Renal cortical epithelial cell (primary cell): Measurements from ENCODE around the gene CYSRT1. TPM values are rescaled to one million over a fixed set of nuclear protein-coding genes. Genes with fewer than 3 reads are reported as not detected.
A peak's percentile ranks its signal among the peaks of the same experiment; 100 is the strongest.

Experiments
- DNase-seq: peaks from one replicate; pipeline ENCODE4 v3.0.0-alpha.2; 2011; ENCODE audit warnings: low read depth
- total RNA-seq: library from RNA; depleted of rRNA; stranded (reverse); fragments of >200 nt; gene quantifications from 2 replicates; pipeline ENCODE4 v1.2.3, GENCODE V29; 2014

Gene CYSRT1
- total RNA-seq, 1 donor from 2014 or later: 0.20 TPM

DNA sequence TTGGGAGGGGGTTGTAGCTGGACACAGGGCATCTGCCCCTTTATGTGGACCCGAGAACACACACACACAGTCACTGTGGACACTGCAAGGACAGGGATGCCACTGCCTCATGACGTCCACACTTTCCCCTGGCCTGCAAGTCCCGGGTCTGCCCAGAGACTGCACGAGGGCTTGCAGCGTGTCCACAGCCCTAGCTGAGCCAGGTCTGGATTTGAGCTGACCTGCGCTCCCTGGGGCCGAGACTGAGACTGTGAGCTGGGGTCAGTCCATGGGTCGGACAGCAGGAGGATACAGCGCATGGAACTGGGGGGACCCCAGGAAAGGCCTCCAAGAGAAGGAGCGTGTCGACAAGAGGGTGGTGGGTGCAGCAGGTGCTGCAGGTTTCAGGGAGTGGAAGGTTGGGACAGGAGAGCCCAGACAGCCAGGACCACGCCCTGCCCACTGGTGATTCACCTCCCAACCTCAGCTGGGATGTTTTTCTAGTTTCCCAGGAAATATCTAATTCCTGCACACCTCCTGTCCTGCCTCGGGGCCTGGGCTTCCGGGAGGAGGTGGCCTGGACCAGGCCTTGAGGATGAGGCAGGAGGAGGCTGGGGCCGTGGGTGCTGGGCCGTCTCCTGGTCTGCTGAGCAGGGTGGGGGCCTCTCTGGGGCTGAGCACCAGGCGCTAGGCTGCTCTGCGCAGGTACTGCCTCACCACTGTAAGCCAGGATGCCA, 1.5 kb downstream of the CYSRT1 start:
- peak; percentile 42 for DNase-seq

DNA sequence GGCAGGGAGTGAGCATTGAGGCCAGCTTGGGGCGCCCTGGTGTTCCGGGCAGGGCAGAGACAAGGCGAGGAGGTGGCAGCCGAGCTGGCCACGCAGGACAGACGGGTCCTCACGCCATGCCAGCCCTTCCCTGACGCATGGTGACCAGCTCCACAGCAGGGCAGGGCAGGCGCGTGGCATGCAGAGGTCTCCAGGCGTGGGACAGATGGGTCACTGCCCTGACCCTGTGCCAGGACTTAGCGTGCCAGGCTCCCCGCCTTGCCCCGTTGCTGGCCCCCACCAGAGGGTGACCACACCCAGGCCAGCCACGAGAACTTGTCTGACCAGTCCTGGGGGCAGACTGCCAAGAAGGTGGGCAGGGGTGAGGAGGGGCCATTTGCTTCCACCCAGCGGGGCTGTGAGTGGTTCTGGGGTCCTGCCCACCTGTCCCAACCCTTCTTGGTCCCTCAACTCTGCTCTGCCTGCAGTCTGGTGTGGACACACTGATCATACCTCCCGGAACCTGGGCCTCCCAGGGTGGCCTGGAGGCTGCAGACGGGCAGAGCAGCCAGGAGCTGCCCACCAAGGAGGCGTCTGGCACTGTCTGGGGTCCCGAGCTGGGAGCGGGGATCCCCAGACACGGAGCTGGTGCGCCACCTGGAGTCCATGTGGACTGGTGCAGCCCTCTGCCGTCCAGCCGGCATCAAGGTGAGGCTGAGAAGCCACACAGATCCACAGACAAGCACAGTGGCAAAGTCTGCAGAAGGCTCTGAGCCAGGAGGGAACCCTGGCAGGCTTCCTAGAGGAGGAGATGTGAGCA, 2.3 kb downstream of the CYSRT1 start, which contains the start of gene RNF224:
Gene RNF224 (plus strand): TSS at position 449 of the 799 bp plus-strand sequence. CDS start 834 bp downstream, outside the sequence.
- DNase-seq: peak; percentile 50

DNA sequence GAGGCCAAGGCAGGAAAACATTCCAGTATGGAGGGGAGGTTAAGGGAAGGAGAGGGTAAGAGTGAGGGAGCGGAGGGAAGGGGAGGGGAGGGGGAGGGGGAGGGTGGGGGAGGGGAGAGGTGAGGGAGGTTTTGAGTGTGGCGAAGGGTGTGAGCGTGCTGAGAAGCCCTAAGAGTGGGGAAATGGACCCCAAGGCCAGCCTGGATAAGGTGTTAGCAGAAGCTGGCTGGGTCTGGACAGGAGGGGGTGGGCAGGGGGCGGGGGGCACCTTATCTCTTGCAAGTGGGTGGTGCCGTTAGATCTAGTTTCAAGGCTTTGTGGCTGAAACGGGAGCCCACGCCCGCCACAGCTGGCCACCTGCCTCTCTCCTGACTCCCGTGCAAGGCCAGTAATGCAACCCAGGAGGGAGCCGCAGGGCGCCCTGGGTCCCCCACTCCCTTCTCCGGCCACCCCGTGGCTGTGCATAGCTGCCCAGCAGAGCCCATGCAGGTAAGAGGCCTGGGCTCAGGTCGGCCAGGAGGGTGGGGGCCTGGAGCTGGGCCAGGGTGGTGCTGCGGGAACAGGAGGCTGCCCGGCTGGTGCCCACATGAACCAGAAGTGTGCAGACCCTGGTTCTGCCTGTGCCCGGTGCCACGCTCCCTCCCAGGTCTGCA, 3.0 kb downstream of the CYSRT1 start:
- DNase-seq: no peak

DNA sequence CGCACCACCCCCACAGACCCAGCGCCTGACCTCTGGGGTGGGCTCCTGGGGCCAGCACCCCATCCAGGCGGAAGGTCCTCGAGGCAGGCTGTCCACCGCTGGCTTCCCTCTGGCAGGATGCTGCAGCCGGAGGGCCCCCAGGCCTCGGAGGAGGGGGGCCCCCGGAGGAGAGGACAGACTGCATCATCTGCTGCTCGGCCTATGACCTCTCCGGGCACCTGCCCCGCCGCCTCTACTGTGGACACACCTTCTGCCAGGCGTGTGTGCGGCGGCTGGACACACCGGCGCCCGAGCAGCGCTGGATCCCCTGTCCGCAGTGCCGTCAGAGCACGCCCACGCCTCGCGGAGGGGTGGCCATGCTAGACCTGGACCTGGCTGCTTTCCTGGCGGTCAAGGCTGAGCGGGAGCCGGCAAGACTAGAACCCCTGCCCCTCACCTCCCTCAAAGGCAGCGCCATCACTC, 3.6 kb downstream of the CYSRT1 start:
- no peak for DNase-seq

DNA sequence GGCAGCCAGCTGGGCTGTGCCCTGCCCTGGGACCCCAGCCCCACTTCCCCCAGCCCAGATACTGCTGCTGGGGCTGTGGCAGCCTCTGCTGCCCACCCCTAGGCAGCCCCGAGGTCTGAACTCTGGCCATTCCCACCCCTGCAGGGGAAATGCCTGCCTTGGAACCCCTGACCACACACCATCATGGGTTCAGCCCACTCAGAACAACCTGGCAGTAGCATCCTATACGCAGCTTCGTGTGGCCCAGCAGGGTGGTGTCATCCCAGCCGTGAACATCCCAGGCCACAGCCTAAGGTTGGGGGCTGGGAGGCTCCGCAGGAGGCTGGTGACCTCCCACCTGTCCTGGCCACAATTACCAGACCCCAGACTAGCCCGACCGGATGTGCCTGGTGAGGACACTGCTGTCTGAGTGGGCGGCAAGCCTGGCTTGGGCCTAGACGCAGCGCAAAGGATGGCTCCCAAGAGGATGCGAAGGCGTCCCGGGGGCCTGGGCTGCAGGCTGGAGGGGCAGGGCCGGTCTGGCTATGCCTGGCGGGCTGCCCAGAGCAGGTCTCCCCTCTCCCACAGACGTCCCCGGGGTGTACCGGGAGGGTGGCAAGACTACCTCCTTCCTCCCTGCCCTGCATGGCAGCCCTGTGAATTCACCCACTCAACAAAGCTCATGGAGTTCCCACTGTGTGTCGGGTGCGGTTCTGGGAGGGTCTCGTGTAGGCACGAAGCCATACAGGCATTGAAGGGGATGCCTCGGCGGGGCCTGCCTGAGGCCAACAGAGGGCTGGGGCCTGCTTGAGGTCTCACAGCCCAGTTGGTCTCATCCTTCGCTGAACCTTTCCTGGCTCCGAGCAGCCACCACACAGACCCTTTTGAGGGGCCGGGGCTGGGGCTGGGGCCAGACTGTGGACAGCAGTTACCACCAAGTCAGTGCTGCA, 4.3 kb downstream of the CYSRT1 start:
- no peak for DNase-seq

DNA sequence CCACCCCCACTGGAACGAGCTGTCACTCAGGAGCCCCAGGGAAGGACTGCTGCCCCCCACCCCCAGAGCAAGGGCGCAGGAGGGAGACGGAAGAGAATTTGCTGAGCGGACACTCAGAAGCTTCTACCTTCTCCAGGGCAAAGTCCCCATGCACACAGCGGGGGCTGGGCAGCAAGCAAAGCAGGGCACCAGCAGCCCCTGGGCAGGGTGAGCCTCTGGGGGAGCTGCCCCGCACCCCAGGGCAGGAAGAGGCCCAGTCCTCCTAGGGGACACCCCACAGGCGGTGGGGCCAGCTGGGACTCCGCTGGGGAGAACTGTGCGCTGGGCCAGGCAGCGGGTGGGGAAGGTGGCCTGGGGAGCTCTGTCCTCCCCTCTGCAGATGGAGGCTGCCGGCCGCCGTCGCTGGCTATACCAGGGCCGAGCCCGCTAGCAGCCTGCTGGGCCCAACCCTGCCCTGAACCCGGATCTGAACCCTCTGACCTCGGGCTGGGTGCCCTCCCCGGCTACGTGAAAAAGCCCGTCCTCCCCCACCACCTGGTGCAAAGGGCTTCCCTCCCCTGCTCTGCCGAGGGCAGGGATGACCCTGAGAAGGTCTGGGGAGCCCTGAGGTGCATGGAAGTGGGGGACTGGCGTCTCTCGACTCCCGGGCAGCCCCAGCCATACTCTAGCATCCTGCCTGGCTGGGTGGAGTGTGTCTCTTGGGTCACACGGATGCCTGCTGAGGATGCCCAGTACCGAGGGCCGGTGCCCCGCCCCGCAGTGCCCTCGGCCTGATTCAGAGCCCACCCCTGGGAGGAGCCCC, 5.1 kb downstream of the CYSRT1 start:
- no peak for DNase-seq

DNA sequence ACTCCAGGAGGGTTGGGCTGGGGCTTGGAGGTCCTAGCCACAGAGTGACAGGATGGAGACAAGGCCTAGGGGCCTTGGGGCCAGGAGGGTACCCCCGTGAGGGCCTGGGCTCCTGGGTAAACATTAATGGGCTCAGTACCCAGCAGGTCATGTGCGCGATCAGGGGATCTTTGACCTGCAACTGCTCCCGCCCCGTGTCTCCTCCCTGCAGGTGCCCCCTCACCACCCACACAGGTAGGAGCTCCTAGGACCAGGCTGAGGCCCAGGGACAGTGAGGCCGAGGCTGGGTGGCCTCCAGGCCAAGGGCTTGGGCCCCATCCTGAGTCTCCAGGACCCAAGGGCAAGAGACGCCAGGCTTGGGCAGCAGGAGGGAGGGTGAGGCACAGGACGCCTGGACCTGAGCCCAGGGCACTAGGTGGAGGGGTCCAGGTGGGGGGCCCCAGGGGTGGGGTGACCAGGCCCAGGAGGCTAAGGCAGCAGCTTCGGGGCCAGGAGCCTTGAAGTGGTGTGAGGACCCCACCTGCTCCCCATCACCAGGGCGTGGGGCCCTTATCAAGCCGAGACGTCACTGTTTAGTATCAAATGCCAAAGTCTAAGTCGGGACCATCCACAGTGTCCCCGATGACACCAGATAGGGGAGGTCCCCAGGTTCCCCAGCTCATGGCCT, 5.9 kb downstream of the CYSRT1 start, which contains the start of gene SLC34A3:
Gene SLC34A3 (plus strand): TSS at position 197 of the 667 bp plus-strand sequence. CDS start 802 bp downstream, outside the sequence.
- DNase-seq: no peak

DNA sequence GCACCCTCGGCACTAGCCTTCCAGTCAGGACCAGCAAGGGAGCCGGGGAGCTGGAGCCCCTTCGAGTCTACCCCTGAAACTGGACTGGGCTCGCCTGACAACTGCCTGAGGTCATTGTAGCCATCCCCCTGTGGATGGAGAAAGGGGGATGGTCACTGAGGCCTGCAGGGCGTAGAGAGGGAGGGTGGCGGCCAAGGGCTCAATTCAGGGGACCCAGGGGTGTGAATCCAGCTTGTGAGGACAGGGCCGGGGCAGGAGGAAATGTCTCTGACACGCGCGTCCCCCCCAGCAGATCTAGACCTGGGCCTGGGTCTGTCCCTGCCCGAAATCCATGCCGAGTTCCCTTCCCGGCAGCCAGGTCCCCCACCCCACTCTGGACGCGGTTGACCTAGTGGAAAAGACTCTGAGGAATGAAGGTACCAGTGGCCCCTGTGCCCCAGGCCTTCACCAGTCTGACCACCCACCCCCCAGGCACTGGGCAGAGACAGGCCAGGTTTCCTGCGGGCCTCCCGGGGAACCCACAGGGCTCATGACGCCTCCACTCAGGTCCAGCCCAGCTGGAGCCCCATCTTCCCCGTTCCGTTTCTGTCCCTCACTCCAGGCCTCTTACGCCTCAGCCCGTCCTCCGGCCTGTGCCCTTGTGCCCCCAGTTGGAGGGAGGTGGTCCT, 6.5 kb downstream of the CYSRT1 start:
- DNase-seq: no peak

DNA sequence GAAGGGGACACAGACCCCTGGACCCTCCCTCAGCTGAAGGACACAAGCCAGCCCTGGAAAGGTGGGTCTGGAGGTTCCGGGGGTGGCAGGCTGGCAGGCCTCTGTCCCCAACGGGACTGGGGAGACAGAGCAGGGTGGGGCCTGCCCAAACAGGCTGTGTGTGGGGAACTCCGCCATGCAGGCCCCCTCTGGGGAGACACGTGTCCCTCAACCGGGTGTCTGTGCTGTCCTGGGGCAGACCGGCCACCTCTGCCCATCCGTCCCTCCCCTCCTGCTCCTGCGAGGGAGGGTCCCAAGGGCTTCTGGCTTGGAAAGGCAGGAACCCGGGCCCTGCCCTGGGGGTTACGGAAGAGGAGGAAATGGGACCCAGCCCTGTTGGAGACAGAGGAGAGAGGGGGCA, 7.1 kb downstream of the CYSRT1 start:
- no peak for DNase-seq

DNA sequence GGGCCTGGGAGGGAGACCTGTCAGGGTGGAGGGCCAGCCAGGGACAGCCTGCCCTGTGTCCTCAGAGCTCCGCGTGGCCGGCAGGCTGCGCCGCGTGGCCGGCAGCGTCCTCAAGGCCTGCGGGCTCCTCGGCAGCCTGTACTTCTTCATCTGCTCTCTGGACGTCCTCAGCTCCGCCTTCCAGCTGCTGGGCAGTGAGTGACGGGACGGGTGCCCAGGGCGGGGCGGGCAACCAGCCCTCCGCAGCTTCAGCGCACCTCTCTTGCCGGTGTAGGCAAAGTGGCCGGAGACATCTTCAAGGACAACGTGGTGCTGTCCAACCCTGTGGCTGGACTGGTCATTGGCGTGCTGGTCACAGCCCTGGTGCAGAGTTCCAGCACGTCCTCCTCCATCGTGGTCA, 7.5 kb downstream of the CYSRT1 start:
- DNase-seq: no peak

DNA sequence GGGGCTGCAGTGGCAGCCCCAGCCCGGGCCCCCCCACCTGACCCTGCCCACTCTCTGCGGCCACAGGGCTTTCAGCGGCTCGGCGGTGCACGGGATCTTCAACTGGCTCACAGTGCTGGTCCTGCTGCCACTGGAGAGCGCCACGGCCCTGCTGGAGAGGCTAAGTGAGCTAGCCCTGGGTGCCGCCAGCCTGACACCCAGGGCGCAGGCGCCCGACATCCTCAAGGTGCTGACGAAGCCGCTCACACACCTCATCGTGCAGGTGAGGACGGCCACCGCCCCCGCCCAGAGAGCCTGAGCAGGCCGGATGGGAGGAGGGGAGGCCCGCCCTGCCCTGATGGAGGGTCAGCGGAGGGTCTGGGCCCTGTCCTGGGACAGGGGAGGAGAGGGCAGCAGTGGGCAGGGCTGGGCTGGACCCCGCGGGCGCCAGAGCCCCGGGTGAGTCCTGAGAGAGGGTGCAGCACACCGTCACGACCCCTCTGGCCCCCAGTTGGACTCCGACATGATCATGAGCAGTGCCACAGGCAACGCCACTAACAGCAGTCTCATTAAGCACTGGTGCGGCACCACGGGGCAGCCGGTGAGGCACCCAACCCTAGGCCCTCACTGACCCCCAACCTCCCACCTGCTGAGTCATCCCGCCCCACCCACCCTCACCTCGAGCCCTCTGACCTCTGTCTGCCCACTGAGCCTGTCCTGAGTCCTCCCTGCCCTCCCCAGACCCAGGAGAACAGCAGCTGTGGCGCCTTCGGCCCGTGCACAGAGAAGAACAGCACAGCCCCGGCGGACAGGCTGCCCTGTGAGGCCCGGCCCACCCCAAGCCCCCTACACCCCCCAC, 8.4 kb downstream of the CYSRT1 start:
- DNase-seq: no peak

DNA sequence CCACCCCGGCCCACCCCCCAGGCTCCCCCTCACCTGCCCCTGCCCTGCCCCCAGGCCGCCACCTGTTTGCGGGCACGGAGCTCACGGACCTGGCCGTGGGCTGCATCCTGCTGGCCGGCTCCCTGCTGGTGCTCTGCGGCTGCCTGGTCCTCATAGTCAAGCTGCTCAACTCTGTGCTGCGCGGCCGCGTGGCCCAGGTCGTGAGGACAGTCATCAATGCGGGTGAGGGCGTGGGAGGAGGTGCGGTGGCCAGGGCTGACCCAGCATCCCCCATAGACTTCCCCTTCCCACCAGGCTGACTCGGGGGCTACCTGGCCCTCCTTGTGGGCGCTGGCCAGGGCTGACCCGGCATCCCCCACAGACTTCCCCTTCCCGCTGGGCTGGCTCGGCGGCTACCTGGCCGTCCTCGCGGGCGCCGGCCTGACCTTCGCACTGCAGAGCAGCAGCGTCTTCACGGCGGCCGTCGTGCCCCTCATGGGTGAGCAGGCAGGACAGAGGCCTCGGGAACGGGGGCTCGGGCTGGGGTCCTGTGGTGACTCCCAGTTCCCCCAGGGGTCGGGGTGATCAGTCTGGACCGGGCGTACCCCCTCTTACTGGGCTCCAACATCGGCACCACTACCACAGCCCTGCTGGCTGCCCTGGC, 9.2 kb downstream of the CYSRT1 start:
- DNase-seq: no peak

DNA sequence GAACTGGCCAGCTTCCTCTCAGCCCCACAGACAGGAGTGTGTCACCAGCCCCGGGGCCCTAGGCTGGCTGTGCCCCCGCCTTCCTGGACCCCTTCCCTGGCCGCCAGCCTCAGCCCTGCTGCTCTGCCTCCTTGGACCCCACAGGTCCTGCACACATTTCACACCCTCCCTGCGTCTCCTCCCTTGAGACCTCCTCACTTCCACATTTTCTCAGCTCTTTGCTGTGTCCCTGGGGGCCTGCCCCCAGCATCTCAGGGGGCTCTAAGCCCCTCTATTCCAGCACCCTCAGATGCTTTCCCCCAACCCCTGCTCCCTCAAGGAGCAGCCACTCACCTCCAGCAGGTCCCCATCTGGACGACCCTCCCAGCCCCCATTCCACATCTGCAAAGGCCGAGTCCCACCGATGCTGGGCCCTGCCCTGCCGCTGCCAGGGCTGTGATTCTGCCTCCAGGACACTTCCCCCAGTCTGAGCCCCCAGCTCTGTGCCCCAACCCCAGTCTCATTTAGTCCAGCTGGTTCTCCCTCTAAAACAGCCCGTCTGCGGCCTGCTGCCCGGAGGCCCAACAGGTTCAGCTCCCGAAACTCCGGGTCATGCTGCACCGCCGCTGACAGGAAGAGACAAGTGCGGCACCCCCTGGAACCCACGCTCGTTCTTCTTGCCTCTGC, 9.9 kb downstream of the CYSRT1 start:
- DNase-seq: no peak

DNA sequence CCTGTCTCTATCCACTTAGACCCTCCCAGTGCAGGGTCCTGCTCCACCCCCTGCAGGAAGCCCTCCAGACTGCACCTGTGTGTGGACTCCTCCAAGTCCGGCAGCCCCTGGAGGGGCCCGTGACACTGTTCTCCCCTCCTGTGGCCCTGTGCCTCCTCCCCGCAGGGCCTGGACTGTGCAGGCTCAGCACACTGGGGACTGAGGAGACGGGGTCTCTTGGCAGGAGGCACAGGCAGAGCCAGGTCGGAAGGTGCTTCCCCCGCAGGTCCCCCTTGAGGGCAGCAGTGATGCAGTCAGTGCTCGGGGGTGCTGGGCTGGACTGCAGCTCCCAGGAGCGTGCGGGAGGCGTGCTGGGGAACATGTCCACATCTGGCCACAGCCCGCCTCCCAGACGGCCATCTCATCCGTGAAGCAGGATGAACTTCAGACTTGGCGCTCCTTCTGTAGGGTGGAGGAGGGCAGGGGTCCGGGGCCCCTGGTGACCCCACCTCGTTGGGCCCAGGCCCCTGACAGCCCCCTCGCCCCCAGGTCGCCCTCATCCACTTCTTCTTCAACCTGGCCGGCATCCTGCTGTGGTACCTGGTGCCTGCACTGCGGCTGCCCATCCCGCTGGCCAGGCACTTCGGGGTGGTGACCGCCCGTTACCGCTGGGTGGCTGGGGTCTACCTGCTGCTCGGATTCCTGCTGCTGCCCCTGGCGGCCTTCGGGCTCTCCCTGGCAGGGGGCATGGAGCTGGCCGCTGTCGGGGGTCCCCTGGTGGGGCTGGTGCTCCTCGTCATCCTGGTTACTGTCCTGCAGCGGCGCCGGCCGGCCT, 10.7 kb downstream of the CYSRT1 start:
- no peak for DNase-seq

DNA sequence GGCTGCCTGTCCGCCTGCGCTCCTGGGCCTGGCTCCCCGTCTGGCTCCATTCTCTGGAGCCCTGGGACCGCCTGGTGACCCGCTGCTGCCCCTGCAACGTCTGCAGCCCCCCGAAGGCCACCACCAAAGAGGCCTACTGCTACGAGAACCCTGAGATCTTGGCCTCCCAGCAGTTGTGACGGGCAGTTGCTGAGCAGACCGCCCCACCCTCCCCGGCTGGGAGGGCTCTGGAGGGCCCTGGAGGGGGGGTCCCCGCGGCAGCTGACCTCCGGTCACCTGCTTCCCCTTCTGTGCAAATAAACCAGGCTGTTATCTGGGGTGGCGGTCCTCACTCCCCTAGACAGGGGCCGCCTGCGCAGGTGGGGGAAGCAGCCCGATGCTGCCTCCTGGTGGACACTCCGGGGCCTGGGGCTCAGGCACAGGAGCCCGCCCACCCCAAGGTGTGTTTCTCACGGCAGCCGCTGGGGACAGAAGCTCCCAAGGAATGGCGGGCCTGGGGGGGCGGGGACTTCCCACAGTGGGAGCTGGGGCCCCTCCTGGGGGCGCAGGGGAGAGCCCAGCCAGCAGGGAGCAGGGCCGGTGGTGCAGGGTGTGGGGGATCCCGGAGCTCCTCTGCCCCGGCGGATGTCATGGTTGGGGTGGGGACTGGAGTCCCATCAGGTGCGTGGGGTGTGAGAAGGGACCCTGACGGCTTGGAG, 11.4 kb downstream of the CYSRT1 start:
- peak; percentile 40 for DNase-seq

DNA sequence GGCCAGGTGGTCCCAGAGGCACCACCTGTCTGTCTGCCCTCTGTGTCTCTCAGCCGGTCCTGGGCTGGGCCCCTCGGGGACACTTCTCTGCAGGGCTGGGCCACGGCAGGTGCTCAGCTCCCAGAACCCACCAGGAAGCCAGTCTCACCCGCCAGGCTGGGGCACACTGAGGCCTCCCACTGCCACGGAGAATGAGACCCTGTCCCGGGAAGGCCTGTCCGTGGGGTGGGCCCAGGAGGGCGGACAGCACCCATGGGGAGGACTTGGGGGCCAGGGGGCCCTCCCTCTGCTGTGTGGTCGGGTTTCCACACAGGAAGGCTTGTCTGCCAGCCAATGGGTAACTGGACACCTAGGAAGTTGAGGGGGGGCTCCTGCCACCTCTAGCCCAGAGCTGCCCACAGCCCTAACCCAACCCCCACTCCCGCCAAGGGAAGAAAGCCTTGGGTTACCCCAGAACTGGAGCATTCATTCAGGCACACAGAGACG, 12.0 kb downstream of the CYSRT1 start:
- no peak for DNase-seq
